HEK293T (cell line): ENCODE measurements around the gene SPIRE1.
"Not testable (repeated sequence)": the region's sequence is repeated elsewhere in the genome, so short reads cannot be mapped to it uniquely, and the experiment has no call there.

ENCODE experiments used
- CTCF ChIA-PET: fragments of 350-600 bp; formaldehyde crosslinking; extraction: SDS; loops from one replicate; lab custom pipeline; 2021; ENCODE audit warnings: antibody characterized with exemption, inconsistent platforms; lab: Yijun Ruan, JAX
- POLR2A ChIA-PET: fragments of 350-600 bp; formaldehyde crosslinking; extraction: SDS; loops from one replicate; lab custom pipeline; 2020; ENCODE audit warnings: antibody characterized with exemption, inconsistent platforms; lab: Yijun Ruan, JAX
- DNase-seq: peaks from one replicate; pipeline ENCODE4 v3.0.0; 2012; ENCODE audit warnings: mixed read lengths; ENCODE audit errors: extremely low spot score
- ARNT ChIP-seq: fragments of 450-650 bp; IDR thresholded peaks from 2 replicates; pipeline ENCODE4 v1.6.1; 2017; ENCODE audit warnings: mild to moderate bottlenecking
- BHLHE40 ChIP-seq: fragments of 450-650 bp; IDR thresholded peaks from 2 replicates; pipeline ENCODE4 v1.6.1; 2016; ENCODE audit warnings: mild to moderate bottlenecking, moderate library complexity, borderline replicate concordance
- CTBP1 ChIP-seq: fragments of 450-650 bp; IDR thresholded peaks from 2 replicates; pipeline ENCODE4 v1.6.1; 2016; ENCODE audit warnings: borderline replicate concordance
- ELF4 ChIP-seq: fragments of 450-650 bp; IDR thresholded peaks from 2 replicates; pipeline ENCODE4 v1.6.1; 2017; ENCODE audit warnings: antibody characterized with exemption
- FOXA1 ChIP-seq: fragments of 450-650 bp; IDR thresholded peaks from 2 replicates; pipeline ENCODE4 v1.6.1; 2016; ENCODE audit warnings: mild to moderate bottlenecking
- FOXK2 ChIP-seq: fragments of 450-650 bp; IDR thresholded peaks from 2 replicates; pipeline ENCODE4 v1.6.1; 2016; ENCODE audit warnings: mild to moderate bottlenecking
- FOXM1 ChIP-seq: fragments of 450-650 bp; IDR thresholded peaks from 2 replicates; pipeline ENCODE4 v1.6.1; 2017; ENCODE audit warnings: mild to moderate bottlenecking, borderline replicate concordance
- HDGF ChIP-seq: fragments of 450-650 bp; IDR thresholded peaks from 2 replicates; pipeline ENCODE4 v1.6.1; 2017; ENCODE audit warnings: antibody characterized with exemption, borderline replicate concordance
- L3MBTL2 ChIP-seq: fragments of 450-650 bp; conservative IDR thresholded peaks from 2 replicates; pipeline ENCODE4 v1.6.1; 2016; ENCODE audit warnings: mild to moderate bottlenecking
- LEF1 ChIP-seq: fragments of 450-650 bp; IDR thresholded peaks from 2 replicates; pipeline ENCODE4 v1.6.1; 2017; ENCODE audit warnings: mild to moderate bottlenecking, borderline replicate concordance
- NFRKB ChIP-seq: fragments of 450-650 bp; IDR thresholded peaks from 2 replicates; pipeline ENCODE4 v1.6.1; 2016; ENCODE audit warnings: mild to moderate bottlenecking, moderate library complexity
- PKNOX1 ChIP-seq: fragments of 450-650 bp; IDR thresholded peaks from 2 replicates; pipeline ENCODE4 v1.6.1; 2016
- SP1 ChIP-seq: fragments of 450-650 bp; IDR thresholded peaks from 2 replicates; pipeline ENCODE4 v1.6.1; 2017
- SUZ12 ChIP-seq: fragments of 450-650 bp; IDR thresholded peaks from 2 replicates; pipeline ENCODE4 v1.6.1; 2016; ENCODE audit warnings: mild to moderate bottlenecking
- TARDBP ChIP-seq: fragments of 450-650 bp; IDR thresholded peaks from 2 replicates; pipeline ENCODE4 v1.6.1; 2016
- ZNF384 ChIP-seq: fragments of 450-650 bp; IDR thresholded peaks from 2 replicates; pipeline ENCODE4 v1.6.1; 2016

SPIRE1 gene

GRCh38 chr18:12416098-12416729 is 241.7 kb downstream of the SPIRE1 start:
- no peak for TF ChIP-seq TARDBP
- TF ChIP-seq ZNF384, result no peak
- TF ChIP-seq CTBP1, result no peak
- no peak for TF ChIP-seq FOXM1
- no peak for TF ChIP-seq PKNOX1
- no peak for TF ChIP-seq LEF1
- POLR2A ChIA-PET, result no interaction called here
- CTCF ChIA-PET, result no interaction called here
- DNase-seq, result no peak

DNA sequence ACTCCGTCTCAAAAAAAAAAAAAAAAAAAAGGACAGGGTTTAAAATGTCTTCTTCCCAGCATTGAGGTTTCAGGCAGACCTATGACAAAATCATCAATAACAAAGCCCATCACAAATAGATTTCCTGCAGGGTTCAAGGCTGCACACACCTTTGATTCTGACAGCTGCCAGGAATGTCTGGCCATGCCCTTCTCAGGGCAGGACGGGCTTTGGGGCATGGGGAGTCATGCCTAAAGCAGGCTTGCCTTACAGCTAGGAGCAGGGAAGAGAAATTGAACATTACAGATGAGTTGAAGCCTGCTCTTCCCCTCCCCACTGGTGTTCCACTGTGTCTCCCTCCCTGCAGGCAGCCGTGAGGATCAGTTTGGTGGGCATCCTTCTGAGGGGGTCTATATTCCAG is 246.5 kb downstream of the SPIRE1 start:
- ChIA-PET CTCF (no interaction called here), POLR2A (no interaction called here)
- no peak for DNase-seq
- TF ChIP-seq SUZ12 (no peak), HDGF (no peak), TARDBP (no peak), BHLHE40 (no peak), ELF4 (no peak), PKNOX1 (no peak), L3MBTL2 (no peak), LEF1 (no peak), ZNF384 (no peak), ARNT (no peak), CTBP1 (no peak), FOXM1 (no peak), FOXK2 (no peak), SP1 (no peak), NFRKB (no peak), FOXA1 (no peak)

DNA sequence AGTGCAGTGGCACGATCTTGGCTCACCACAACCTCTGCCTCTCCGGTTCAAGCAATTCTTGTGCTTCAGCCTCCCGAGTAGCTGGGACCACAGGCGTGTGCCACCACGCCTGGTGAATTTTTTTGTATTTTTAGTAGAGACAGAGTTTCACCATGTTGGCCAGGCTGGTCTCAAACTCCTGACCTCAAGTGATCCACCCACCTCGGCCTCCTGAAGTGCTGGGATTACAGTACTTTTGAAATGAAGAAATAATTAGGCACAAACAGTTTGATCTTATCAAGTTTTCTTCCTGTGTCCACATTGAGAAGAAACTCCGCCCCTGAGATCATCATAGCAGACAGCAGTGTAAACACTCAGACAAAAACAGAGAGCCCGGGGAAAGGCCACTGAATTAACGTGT is 247.2 kb downstream of the SPIRE1 start:
- DNase-seq, POLR2A ChIA-PET: not testable (repeated sequence)
- CTCF ChIA-PET, result interaction anchor here (0.7 kb wide), 1 partner anchor 139 kb away, joined by 3 read pairs; no protein-coding TSS in a partner anchor

DNA sequence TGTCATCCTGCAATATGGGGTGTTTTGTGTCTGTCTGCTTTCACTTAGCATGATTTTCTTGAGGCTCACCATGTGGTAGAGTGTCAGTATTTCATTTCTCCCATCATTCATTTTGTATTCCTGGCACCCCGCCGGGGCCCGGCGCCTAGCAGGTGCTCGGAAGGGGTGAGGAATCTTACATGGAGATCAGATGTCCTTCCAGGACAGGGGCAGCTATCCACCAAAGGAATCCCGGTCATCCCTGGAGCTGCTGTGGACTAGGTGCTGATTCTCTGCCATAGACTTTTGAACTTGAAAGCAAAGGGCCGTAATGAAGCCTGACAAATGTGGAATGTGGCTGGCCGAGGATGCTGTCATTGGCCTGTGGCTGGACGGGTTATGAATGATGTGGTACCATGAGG is 247.8 kb downstream of the SPIRE1 start:
- POLR2A ChIA-PET, result no interaction called here
- no peak for DNase-seq
- TF ChIP-seq FOXA1 (no peak), PKNOX1 (peak; percentile 47)
- CTCF ChIA-PET, result no interaction called here

DNA sequence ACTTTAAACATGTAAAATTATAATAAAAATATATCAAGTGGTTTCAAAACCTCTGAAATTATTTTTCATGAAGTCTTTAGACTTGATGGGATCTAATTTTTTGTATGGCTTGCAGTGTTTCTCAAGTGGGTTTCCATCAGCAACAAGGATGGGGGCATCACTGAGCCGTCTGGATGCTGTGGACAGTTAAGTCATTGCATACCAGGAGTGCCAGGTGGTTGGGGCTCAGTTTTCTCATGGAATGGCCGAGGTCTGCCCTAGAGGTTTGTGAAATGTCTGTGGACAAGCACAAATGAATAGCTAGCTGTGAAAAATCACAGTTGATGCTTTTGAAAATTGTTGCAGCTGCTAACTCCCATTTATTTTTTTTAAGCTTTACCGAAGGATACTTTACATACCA is 248.4 kb downstream of the SPIRE1 start:
- TF ChIP-seq TARDBP (no peak), LEF1 (no peak), NFRKB (no peak), FOXA1 (no peak), HDGF (no peak), ELF4 (no peak), ZNF384 (no peak)
- DNase-seq, result no peak
- ChIA-PET POLR2A (no interaction called here), CTCF (no interaction called here)

- DNase-seq, result no peak
- CTCF ChIA-PET, result no interaction called here
- POLR2A ChIA-PET, result interaction anchor here (0.8 to 1.6 kb wide), 5 partner anchors 10 to 582 kb away, joined by 3 to 8 read pairs (median 4); partner anchors contain the start of genes AFG3L2 and CEP192
- no peak for TF ChIP-seq ZNF384
- no peak for TF ChIP-seq ELF4
- TF ChIP-seq ARNT, result no peak
- no peak for TF ChIP-seq L3MBTL2
- TF ChIP-seq NFRKB, result no peak
- no peak for TF ChIP-seq LEF1
- no peak for TF ChIP-seq TARDBP
- no peak for TF ChIP-seq SUZ12
- no peak for TF ChIP-seq FOXM1
- no peak for TF ChIP-seq HDGF
- no peak for TF ChIP-seq SP1
- no peak for TF ChIP-seq FOXA1
- TF ChIP-seq FOXK2, result no peak
- TF ChIP-seq CTBP1, result no peak
- no peak for TF ChIP-seq PKNOX1
These were observed 249.5 kb downstream of the SPIRE1 start for GRCh38 chr18:12408247-12408869.
